HG03469 (cell line): ENCODE data around the gene ARAF.
"Not testable (repeated sequence)": the region's sequence is repeated elsewhere in the genome, so short reads cannot be mapped to it uniquely, and the experiment has no call there.

Source experiments
- ATAC-seq: cut with Tn5 transposase; IDR thresholded peaks from one replicate; pipeline ENCODE4 v1.9.1; 2021; ENCODE audit warnings: mild to moderate bottlenecking, moderate library complexity, moderate number of reproducible peaks; ENCODE audit not compliant: unreplicated experiment

ARAF gene

GRCh38 chrX:47584714-47585113 is 23.7 kb downstream of the ARAF start:
- no peak for ATAC-seq

- no peak for ATAC-seq
Measured at GRCh38 chrX:47585273-47585672, 24.3 kb downstream of the ARAF start.

GRCh38 chrX:47586043-47586787 is 25.2 kb downstream of the ARAF start:
- ATAC-seq: no peak

- no peak for ATAC-seq
Measured at GRCh38 chrX:47587091-47587891, 26.3 kb downstream of the ARAF start.

- ATAC-seq: no peak
Measured at GRCh38 chrX:47587906-47588735, 27.1 kb downstream of the ARAF start.

GRCh38 chrX:47590984-47591383 is 30.0 kb downstream of the ARAF start:
- ATAC-seq: no peak

GRCh38 chrX:47593522-47593921 is 32.5 kb downstream of the ARAF start:
- ATAC-seq: no peak

GRCh38 chrX:47595716-47596251 is 34.8 kb downstream of the ARAF start:
- ATAC-seq: no peak

- ATAC-seq: no peak
Measured at GRCh38 chrX:47596256-47596655, 35.3 kb downstream of the ARAF start.

- no peak for ATAC-seq
Measured at GRCh38 chrX:47597222-47597621, 36.2 kb downstream of the ARAF start.

- ATAC-seq: not testable (repeated sequence)
Measured at GRCh38 chrX:47603125-47603524, 42.1 kb downstream of the ARAF start.

GRCh38 chrX:47605024-47605423 is 44.0 kb downstream of the ARAF start:
- ATAC-seq: no peak

GRCh38 chrX:47607091-47607490 is 46.1 kb downstream of the ARAF start:
- ATAC-seq: no peak

- ATAC-seq: no peak
Measured at GRCh38 chrX:47608130-47608810, 47.3 kb downstream of the ARAF start.

GRCh38 chrX:47610511-47610910 is 49.5 kb downstream of the ARAF start:
- no peak for ATAC-seq

GRCh38 chrX:47611489-47611888 is 50.5 kb downstream of the ARAF start:
- ATAC-seq: no peak

GRCh38 chrX:47611926-47612325 is 50.9 kb downstream of the ARAF start:
- no peak for ATAC-seq

- ATAC-seq: no peak
Measured at GRCh38 chrX:47612418-47612817, 51.4 kb downstream of the ARAF start.

- ATAC-seq: no peak
Measured at GRCh38 chrX:47613082-47613481, 52.1 kb downstream of the ARAF start.

- no peak for ATAC-seq
Measured at GRCh38 chrX:47614618-47615017, 53.6 kb downstream of the ARAF start.
